Measurements from ENCODE around the gene IGF2R.
"Not testable (repeated sequence)": the region's sequence is repeated elsewhere in the genome, so short reads cannot be mapped to it uniquely, and the experiment has no call there.

The IGF2R gene

GRCh38 chr6:159968295-159969203, at the start of gene IGF2R:
IGF2R (plus strand) TSS chr6:159969082; CDS start chr6:159969247, 165 bp downstream.
- peak; percentile 92 for DNase-seq

- DNase-seq: no peak
Measured at GRCh38 chr6:159919800-159920199, 49.1 kb upstream of the IGF2R start.

- DNase-seq: not testable (repeated sequence)
Measured at GRCh38 chr6:159924150-159924549, 44.7 kb upstream of the IGF2R start.

DNA sequence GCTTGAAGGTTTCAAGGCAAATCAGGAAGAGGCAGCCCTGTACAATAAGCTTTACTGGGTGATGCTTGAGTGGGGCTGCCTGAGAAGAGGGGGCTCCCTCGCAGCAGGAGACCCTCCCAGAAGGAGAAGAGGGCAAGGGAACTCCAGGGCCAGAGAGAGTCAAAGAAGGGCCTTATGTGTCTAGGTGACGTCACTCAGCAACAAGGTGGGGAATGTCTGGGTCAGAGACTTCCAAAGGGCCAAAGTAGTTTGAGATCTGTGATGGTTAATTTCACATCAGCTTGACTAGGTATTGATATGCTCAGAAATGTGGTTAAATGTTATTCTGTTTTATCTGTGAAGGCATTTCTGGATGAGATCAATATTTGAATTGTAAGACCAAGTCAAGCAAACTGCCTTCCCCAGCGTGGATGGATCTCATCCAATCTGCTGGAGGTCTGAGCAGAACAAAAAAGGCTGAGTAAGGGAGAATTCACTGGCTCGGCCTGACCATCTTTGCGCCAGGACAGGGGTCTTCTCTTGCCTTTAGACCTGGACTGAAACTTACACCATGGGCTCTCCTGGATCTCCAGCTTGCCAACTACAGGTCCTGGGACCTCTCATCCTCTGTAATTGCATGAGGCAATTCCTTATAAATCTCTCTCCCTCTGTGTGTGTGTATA, 42.2 kb upstream of the IGF2R start:
- DNase-seq: no peak

DNA sequence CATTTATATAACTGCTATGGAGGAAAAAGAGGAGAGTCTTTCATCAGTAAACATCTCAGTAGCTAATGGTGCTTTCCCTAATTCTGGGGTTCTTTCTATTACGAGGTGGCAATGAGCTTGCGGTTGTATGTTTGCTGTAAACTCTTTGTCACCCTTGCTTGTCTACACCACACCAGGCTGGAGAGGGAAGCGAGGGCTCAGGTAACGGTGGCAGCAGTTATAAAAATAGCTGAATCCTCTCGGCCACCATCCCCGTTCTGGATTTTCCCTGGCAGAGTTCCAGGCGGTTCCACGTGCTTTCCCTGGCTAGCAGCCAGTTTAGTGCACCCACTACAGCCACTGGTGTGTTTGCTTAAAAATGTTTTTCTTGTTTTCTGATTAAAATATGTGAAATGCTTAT, 39.1 kb upstream of the IGF2R start:
- no peak for DNase-seq

- DNase-seq: no peak
Measured at GRCh38 chr6:159931112-159931511, 37.8 kb upstream of the IGF2R start.

DNA sequence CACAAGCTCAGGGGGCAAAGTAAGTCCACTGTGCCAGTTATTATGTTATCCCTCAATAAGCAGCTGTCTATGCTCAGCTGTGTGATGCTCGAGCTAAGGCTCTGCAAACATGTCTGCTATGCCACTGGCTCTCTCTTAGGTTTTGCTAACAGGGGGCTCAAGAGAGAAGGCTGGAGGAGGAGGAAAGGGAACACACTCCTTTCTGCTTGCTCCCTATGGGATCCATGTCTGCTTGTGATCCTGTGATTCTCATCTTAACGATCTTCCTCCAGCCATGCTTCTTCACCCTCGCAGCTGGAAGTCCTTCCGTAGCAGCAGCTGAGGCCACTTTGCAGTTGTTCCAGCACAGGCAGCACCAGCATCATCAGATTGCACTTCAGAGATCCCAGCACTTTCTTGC, 37.0 kb upstream of the IGF2R start:
- DNase-seq: no peak

DNA sequence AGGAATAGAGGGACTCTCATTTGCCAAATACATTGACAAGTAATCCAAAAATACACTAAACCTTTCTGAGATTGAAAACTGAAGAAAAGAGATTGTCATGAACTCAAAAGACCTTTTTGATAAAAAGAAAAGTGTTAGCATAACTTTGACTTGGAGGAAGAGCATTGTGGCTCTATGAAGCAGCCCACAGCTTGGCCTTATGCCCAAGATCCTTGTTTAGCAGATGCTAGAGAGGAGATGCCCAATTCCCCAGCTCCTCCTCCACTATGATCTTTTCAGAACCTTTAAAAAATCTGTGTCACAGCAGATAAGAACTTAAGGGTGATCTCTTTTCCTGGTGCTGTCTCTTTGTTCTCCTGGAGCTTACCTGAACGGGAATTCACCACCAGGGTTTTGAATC, 35.8 kb upstream of the IGF2R start:
- DNase-seq: no peak

DNA sequence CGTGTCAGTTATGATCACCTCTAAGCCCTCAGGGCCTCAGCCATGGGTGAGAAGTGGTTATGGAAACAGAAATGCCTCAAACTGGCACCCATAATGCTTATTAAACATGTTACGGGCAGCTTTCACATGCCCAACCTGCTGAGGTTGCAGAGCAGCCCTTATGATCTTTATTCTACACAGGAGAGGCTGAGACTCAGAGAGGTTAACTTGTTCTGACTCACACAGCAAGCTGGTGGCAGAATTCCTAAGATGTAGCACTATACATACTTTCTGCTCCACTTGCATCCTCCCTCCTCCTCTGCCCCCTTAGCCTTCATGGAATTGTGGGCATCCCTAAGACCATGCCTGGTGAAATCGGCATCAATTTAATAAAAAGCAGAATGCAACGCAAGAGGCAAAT, 34.7 kb upstream of the IGF2R start:
- DNase-seq: no peak

DNA sequence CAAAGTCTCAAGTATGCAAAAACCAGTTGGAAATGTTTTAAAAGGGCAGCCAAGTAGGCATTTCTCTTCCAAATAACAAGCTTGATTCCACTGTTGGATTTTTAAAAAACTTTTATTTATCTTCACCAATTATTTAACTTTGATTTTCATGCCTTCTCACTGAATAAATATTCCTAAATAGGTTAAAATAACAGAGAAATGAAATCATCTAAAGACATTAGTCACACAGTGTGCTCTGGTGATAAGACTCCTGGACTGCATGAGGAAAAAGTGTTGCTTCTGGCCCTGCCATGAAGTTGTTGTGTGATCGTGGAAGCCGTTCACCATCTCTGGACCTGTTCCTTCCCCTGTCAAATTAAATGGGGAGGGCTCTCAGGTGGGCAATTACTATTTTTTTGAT, 33.8 kb upstream of the IGF2R start:
- DNase-seq: no peak

- no peak for DNase-seq
Measured at GRCh38 chr6:159935633-159936032, 33.2 kb upstream of the IGF2R start.

- DNase-seq: no peak
Measured at GRCh38 chr6:159939591-159940016, 29.3 kb upstream of the IGF2R start.

- DNase-seq: peak; percentile 63
Measured at GRCh38 chr6:159941286-159942113, 27.4 kb upstream of the IGF2R start.

DNA sequence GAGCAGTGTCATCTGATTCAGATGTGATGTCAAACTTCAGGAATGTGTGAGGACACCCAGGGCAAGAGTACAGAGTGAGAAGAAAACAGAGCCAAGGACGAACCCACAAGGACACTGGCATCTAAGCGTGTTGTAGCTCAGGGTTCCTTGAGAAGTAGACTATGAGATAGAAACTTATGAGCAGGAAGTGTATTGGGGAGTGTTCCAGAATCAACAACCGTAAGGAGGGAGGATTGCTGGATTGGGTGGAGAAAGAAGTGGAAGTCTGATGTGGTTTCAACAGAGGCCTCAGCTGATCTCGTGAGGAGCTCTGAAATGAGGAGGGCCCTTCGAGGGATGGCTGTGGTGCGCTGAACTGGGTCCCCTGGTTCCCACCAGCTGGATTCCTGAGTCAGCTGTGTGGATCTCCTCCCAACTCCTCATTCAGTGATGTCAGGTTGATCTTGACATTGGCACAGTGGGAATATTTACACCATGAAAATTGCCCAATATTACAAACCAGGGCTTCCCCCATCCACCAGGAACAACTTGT, 25.7 kb upstream of the IGF2R start:
- DNase-seq: peak; percentile 76

DNA sequence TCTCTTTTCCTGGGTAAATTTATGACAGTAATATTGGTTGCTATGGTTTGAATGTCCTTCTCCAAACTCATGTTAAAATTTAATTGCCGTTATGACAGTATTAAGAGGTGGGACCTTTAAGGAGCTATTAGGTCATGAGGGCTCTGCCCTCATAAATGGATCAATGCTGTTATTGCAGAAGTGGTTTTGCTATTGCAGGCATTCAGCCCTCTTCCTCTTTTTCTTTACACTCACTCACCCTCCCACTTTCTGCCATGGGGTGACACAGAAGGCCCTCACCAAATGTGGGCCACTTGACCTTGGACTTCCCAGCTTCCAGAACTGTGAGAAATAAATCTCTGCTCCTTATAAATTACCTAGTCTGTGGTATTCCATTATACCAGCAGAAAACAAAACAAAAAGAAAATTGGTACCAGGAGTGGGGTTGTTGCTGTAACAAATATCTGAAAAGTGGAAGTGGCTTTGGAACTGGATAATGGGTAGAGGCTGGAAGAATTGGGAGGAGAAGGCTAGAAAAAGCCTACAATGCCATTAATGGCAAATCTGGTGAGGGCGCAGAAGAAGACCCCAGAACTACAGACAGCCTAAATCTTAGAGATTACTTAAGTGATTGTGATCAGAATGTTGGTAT, 24.8 kb upstream of the IGF2R start:
- DNase-seq: peak; percentile 95

DNA sequence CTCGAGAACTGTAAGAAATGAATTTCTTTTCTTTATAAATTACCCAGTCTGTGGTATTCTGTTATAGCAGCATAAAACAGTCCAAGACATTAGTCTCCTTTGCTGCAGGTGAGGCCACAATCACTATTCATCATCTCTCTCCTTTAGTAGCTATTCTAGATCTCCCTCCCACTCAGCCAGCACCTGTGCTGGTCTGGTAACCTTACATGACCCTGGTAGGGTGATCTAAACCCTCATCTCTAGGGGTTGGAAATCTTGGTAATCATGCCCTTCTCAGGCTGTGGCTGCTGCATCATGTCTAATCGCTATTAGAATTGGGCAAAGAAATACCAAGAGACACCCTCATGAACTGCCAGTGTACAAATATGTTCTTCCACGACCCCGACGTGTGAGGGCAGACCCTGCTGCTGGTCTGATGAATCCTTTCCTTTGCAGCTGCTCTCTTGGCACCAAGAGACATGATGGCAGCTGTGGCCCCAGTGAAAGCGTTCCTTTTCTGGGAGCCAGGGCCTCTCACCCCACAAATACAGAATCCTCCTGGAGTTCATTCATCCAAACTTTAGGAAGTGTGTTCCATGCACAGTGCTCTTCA, 23.0 kb upstream of the IGF2R start:
- DNase-seq: no peak

GRCh38 chr6:159946912-159947311, 22.0 kb upstream of the IGF2R start:
- DNase-seq: no peak

- DNase-seq: no peak
Measured at GRCh38 chr6:159948199-159948598, 20.7 kb upstream of the IGF2R start.

GRCh38 chr6:159951772-159952171, 17.1 kb upstream of the IGF2R start:
- no peak for DNase-seq

DNA sequence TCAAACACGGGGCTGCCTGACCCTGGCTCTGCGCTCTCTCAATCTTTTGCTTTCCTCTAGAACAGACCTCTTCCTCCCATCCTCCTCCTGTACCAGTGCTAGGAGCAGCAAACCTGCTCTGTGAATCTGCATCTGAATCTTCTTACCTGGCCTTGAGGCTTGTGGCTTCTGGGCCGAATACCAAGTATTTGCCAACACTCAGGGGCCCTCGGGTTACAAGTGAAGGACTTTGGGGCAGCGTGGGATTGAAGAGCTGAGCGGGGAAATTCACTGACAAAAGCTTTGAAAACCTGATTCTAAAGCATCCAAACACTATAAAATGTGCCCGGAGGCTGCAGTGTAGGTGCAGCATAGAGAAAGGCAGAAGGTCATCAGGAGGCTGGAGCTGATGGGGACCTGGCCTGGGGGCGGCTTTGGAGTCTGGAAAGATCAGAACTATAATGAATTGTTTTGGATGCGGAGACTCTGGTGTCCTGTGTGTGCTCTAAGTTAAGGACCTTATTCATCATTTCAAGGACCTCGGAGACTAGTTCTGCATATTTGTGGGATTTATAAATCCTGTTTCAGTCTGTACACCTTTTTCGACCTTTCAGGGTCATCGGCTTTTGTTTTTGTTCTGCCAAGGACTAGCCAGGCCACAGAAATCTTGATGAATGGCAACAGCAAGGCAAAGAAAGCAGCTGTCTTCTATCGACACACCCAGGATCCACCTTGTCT, 16.4 kb upstream of the IGF2R start:
- no peak for DNase-seq

- peak; percentile 91 for DNase-seq
Measured at GRCh38 chr6:159953091-159953601, 15.7 kb upstream of the IGF2R start.

Measured in inflammatory macrophage treated with lipopolysaccharide for 4 hours (primary cell).